HepG2 (cell line): ENCODE measurements around the gene ABCA4. TPM values are rescaled to one million over a fixed set of nuclear protein-coding genes. Genes with fewer than 3 reads are reported as not detected.

Experiments
- ARID2 ChIP-seq: sonication (generic); formaldehyde crosslinking; IDR thresholded peaks from 2 replicates; pipeline ENCODE4 v1.8.1; 2022; ENCODE audit warnings: mild to moderate bottlenecking, missing genetic modification reagents, borderline replicate concordance
- FOSL2 ChIP-seq: sonication (generic); formaldehyde crosslinking; IDR thresholded peaks from 2 replicates; pipeline ENCODE4 v1.4.0; 2020; ENCODE audit warnings: missing genetic modification reagents
- FOXM1 ChIP-seq: sonication (generic); formaldehyde crosslinking; IDR thresholded peaks from 2 replicates; pipeline ENCODE4 v1.5.0; 2020; ENCODE audit warnings: missing genetic modification reagents
- GFI1 ChIP-seq: sonication (generic); formaldehyde crosslinking; IDR thresholded peaks from 2 replicates; pipeline ENCODE4 v1.5.0; 2020; ENCODE audit warnings: missing genetic modification reagents, mild to moderate bottlenecking, borderline replicate concordance
- HNRNPL ChIP-seq: fragments of 200-400 bp; formaldehyde crosslinking; IDR thresholded peaks from 2 replicates; pipeline ENCODE4 v1.6.1; 2017; ENCODE audit warnings: mild to moderate bottlenecking, low read depth, low read length
- IKZF5 ChIP-seq: IDR thresholded peaks from 2 replicates; pipeline ENCODE4 v1.6.1; 2018; ENCODE audit warnings: missing genetic modification reagents, mild to moderate bottlenecking, missing compliant biosample characterization
- KDM6A ChIP-seq: IDR thresholded peaks from 2 replicates; pipeline ENCODE4 v1.6.1; 2016; ENCODE audit warnings: low read depth
- MED8 ChIP-seq: sonication (generic); formaldehyde crosslinking; IDR thresholded peaks from 2 replicates; pipeline ENCODE4 v1.8.1; 2023; ENCODE audit warnings: mild to moderate bottlenecking, missing genetic modification reagents; ENCODE audit not compliant: insufficient replicate concordance
- NR2F1 ChIP-seq, 2 experiments: fragments of 450-650 bp in 1 of 2; formaldehyde crosslinking in 1 of 2; IDR thresholded peaks; 2 replicates each; pipeline versions ENCODE4 v1.5.0 to v1.6.1; 2016 to 2020; ENCODE audit warnings: mild to moderate bottlenecking in 1 of 2, missing compliant biosample characterization in 1 of 2, missing genetic modification reagents in 1 of 2, moderate library complexity in 1 of 2
- POGZ ChIP-seq: sonication (generic); formaldehyde crosslinking; IDR thresholded peaks from 2 replicates; pipeline ENCODE4 v1.4.0; 2020; ENCODE audit warnings: mild to moderate bottlenecking, missing genetic modification reagents
- SOX5 ChIP-seq: IDR thresholded peaks from 2 replicates; pipeline ENCODE4 v1.6.1; 2016; ENCODE audit warnings: borderline replicate concordance
- TEAD3 ChIP-seq: optimal IDR thresholded peaks from 2 replicates; pipeline ENCODE3; 2016; ENCODE audit warnings: borderline replicate concordance
- ZNF558 ChIP-seq: sonication (generic); formaldehyde crosslinking; IDR thresholded peaks from 2 replicates; pipeline ENCODE4 v1.9.0; 2022; ENCODE audit warnings: mild to moderate bottlenecking, missing genetic modification reagents, borderline replicate concordance
- ZNF562 ChIP-seq: sonication (generic); formaldehyde crosslinking; IDR thresholded peaks from 2 replicates; pipeline ENCODE4 v1.8.0; 2022; ENCODE audit warnings: missing genetic modification reagents, borderline replicate concordance
- ZNF644 ChIP-seq: IDR thresholded peaks from 2 replicates; pipeline ENCODE4 v1.6.1; 2016; ENCODE audit warnings: low read depth
- ZNF670 ChIP-seq: sonication (generic); formaldehyde crosslinking; IDR thresholded peaks from 2 replicates; pipeline ENCODE4 v1.8.0; 2022; ENCODE audit warnings: mild to moderate bottlenecking, missing genetic modification reagents, borderline replicate concordance
- ZSCAN12 ChIP-seq: sonication (generic); formaldehyde crosslinking; IDR thresholded peaks from 2 replicates; pipeline ENCODE4 v1.9.0; 2021; ENCODE audit warnings: mild to moderate bottlenecking, missing genetic modification reagents
- ZSCAN31 ChIP-seq: sonication (generic); formaldehyde crosslinking; IDR thresholded peaks from 2 replicates; pipeline ENCODE4 v1.5.0; 2020; ENCODE audit warnings: low read depth, mild to moderate bottlenecking, missing genetic modification reagents
- polyA plus RNA-seq, 8 experiments: library from polyadenylated mRNA; depleted of rRNA in 3 of 8; stranded (reverse) in 7 of 8; unstranded in 1 of 8; fragments of >200 nt; fragmentation: Illumina TruSeq in 4 of 8; extraction: Trizol in 4 of 8; gene quantifications; 2 replicates each; pipeline versions ENCODE4 v1.2.1 to v1.2.3, GENCODE V29; 2011 to 2016; ENCODE audit warnings: low read depth in 4 of 8, missing spikeins in 1 of 8, mixed read lengths in 1 of 8; ENCODE audit not compliant: insufficient read depth in 1 of 8
- total RNA-seq, 5 experiments: library from RNA; depleted of rRNA; stranded (reverse); fragments of >200 nt; fragmentation: Illumina TruSeq; extraction: Trizol; gene quantifications; 2 replicates each; pipeline ENCODE4 v1.2.3, GENCODE V29; 2016; ENCODE audit warnings: low read depth in 1 of 5
- TF ChIP-seq, protein P1 (sequence below): sonication (generic); formaldehyde crosslinking; IDR thresholded peaks from 2 replicates; pipeline ENCODE4 v1.8.0; 2022; ENCODE audit warnings: mild to moderate bottlenecking, missing genetic modification reagents; ENCODE audit not compliant: insufficient replicate concordance
- TF ChIP-seq, protein P2 (sequence below): sonication (generic); formaldehyde crosslinking; IDR thresholded peaks from 2 replicates; pipeline ENCODE4 v1.5.0; 2020; ENCODE audit warnings: mild to moderate bottlenecking, missing genetic modification reagents, borderline replicate concordance

ABCA4 gene
- total and polyA plus RNA-seq, 2 of the 13 experiments (the other 11 are each of a cell fraction or from before 2014, with no cell fraction given) = 0.24 to 0.67 TPM

GRCh38 chr1:93960641-93961147, 160.3 kb downstream of the ABCA4 start (continued):
- TF ChIP-seq, protein P1, sequence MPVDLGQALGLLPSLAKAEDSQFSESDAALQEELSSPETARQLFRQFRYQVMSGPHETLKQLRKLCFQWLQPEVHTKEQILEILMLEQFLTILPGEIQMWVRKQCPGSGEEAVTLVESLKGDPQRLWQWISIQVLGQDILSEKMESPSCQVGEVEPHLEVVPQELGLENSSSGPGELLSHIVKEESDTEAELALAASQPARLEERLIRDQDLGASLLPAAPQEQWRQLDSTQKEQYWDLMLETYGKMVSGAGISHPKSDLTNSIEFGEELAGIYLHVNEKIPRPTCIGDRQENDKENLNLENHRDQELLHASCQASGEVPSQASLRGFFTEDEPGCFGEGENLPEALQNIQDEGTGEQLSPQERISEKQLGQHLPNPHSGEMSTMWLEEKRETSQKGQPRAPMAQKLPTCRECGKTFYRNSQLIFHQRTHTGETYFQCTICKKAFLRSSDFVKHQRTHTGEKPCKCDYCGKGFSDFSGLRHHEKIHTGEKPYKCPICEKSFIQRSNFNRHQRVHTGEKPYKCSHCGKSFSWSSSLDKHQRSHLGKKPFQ (CRISPR knock-in tag) = peak; percentile 32
- TF ChIP-seq KDM6A (CRISPR knock-in tag) (0 out of 2 replicates have a peak, but pooled peaks have one; percentile 34), MED8 (no peak), TEAD3 (peak; percentile 24), FOXM1 (CRISPR knock-in tag) (no peak), ZNF562 (CRISPR knock-in tag) (no peak), ZNF644 (CRISPR knock-in tag) (peak; percentile 85), NR2F1 (CRISPR knock-in tag; IDR thresholded peaks at IDR 0.05) (0 out of 4 replicates have a peak, but pooled peaks of 1 of the 2 experiments have one; percentile 18), ZSCAN31 (CRISPR knock-in tag) (no peak), FOSL2 (CRISPR knock-in tag) (peak; percentile 66), POGZ (CRISPR knock-in tag) (peak; percentile 29; the same call in 1 of the 2 replicates), SOX5 (CRISPR knock-in tag) (peak; percentile 22; the same call in 1 of the 2 replicates), ARID2 (0 out of 2 replicates have a peak, but pooled peaks have one; percentile 20), ZNF558 (CRISPR knock-in tag) (no peak), IKZF5 (CRISPR knock-in tag) (0 out of 2 replicates have a peak, but pooled peaks have one; percentile 23), ZSCAN12 (CRISPR knock-in tag) (no peak), GFI1 (CRISPR knock-in tag) (peak; percentile 72; the same call in 1 of the 2 replicates), ZNF670 (CRISPR knock-in tag) (no peak), HNRNPL (no peak)
- TF ChIP-seq, protein P2, sequence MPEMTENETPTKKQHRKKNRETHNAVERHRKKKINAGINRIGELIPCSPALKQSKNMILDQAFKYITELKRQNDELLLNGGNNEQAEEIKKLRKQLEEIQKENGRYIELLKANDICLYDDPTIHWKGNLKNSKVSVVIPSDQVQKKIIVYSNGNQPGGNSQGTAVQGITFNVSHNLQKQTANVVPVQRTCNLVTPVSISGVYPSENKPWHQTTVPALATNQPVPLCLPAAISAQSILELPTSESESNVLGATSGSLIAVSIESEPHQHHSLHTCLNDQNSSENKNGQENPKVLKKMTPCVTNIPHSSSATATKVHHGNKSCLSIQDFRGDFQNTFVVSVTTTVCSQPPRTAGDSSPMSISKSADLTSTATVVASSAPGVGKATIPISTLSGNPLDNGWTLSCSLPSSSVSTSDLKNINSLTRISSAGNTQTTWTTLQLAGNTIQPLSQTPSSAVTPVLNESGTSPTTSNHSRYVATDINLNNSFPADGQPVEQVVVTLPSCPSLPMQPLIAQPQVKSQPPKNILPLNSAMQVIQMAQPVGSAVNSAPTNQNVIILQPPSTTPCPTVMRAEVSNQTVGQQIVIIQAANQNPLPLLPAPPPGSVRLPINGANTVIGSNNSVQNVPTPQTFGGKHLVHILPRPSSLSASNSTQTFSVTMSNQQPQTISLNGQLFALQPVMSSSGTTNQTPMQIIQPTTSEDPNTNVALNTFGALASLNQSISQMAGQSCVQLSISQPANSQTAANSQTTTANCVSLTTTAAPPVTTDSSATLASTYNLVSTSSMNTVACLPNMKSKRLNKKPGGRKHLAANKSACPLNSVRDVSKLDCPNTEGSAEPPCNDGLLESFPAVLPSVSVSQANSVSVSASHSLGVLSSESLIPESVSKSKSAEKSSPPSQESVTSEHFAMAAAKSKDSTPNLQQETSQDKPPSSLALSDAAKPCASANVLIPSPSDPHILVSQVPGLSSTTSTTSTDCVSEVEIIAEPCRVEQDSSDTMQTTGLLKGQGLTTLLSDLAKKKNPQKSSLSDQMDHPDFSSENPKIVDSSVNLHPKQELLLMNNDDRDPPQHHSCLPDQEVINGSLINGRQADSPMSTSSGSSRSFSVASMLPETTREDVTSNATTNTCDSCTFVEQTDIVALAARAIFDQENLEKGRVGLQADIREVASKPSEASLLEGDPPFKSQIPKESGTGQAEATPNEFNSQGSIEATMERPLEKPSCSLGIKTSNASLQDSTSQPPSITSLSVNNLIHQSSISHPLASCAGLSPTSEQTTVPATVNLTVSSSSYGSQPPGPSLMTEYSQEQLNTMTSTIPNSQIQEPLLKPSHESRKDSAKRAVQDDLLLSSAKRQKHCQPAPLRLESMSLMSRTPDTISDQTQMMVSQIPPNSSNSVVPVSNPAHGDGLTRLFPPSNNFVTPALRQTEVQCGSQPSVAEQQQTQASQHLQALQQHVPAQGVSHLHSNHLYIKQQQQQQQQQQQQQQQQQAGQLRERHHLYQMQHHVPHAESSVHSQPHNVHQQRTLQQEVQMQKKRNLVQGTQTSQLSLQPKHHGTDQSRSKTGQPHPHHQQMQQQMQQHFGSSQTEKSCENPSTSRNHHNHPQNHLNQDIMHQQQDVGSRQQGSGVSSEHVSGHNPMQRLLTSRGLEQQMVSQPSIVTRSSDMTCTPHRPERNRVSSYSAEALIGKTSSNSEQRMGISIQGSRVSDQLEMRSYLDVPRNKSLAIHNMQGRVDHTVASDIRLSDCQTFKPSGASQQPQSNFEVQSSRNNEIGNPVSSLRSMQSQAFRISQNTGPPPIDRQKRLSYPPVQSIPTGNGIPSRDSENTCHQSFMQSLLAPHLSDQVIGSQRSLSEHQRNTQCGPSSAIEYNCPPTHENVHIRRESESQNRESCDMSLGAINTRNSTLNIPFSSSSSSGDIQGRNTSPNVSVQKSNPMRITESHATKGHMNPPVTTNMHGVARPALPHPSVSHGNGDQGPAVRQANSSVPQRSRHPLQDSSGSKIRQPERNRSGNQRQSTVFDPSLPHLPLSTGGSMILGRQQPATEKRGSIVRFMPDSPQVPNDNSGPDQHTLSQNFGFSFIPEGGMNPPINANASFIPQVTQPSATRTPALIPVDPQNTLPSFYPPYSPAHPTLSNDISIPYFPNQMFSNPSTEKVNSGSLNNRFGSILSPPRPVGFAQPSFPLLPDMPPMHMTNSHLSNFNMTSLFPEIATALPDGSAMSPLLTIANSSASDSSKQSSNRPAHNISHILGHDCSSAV (CRISPR knock-in tag) = no peak
